Common myeloid progenitor, CD34-positive (primary cell): ENCODE results near the gene OPN5.

Experiments
- CTCF ChIA-PET: fragments of 350-600 bp; sonication (Branson Sonifier 250); formaldehyde crosslinking; loops from one replicate; lab custom pipeline; 2021; ENCODE audit warnings: antibody characterized with exemption; lab: Charles Lee
- POLR2A ChIA-PET: fragments of 350-600 bp; sonication (Branson Sonifier 250); formaldehyde crosslinking; loops from one replicate; lab custom pipeline; 2021; ENCODE audit warnings: antibody characterized with exemption; lab: Charles Lee
- DNase-seq, 3 donors: peaks; one replicate each; pipeline versions ENCODE4 v3.0.0 to v3.0.0-alpha.2; 2013
- H3K27ac ChIP-seq, 2 experiments: 1 replicate in 1 of 2; 2 replicates in 1 of 2; pipeline ENCODE4 v1.7.0; 2013; ENCODE audit warnings: inconsistent platforms in 2 of 2, low read length in 2 of 2, mild to moderate bottlenecking in 2 of 2, low read depth in 1 of 2, moderate library complexity in 1 of 2; ENCODE audit not compliant: severe bottlenecking in 2 of 2, insufficient read depth in 1 of 2, poor library complexity in 1 of 2
- H3K27me3 ChIP-seq, 5 experiments: replicated peaks in 2 of 5; 1 replicate in 3 of 5; 2 replicates in 2 of 5; pipeline versions ENCODE4 v1.6.1 to v1.7.0; 2013; ENCODE audit warnings: low read length in 4 of 5, mild to moderate bottlenecking in 2 of 5, moderate library complexity in 2 of 5, inconsistent platforms in 1 of 5; ENCODE audit not compliant: insufficient read depth in 5 of 5, control insufficient read depth in 4 of 5
- H3K36me3 ChIP-seq, 4 experiments: 1 replicate in 2 of 4; 2 replicates in 2 of 4; pipeline versions ENCODE4 v1.6.1 to v1.7.0; 2013; ENCODE audit warnings: low read length in 3 of 4, control low read depth in 1 of 4, mild to moderate bottlenecking in 1 of 4; ENCODE audit not compliant: control insufficient read depth in 4 of 4, insufficient read depth in 4 of 4
- H3K4me1 ChIP-seq, 4 experiments: 1 replicate in 3 of 4; 2 replicates in 1 of 4; pipeline versions ENCODE4 v1.6.1 to v1.7.1; 2013; ENCODE audit warnings: low read length in 3 of 4, mild to moderate bottlenecking in 3 of 4, control low read depth in 1 of 4, inconsistent platforms in 1 of 4, moderate library complexity in 1 of 4; ENCODE audit not compliant: control insufficient read depth in 4 of 4, insufficient read depth in 4 of 4; ENCODE audit errors: control extremely low read depth in 1 of 4
- H3K4me3 ChIP-seq, 7 experiments: 1 replicate in 4 of 7; 2 replicates in 3 of 7; pipeline versions ENCODE4 v1.5.1 to v1.7.0; 2013; ENCODE audit warnings: mild to moderate bottlenecking in 7 of 7, low read length in 6 of 7, moderate library complexity in 6 of 7, inconsistent platforms in 2 of 7, low read depth in 2 of 7, control low read depth in 1 of 7; ENCODE audit not compliant: insufficient read depth in 4 of 7, control insufficient read depth in 1 of 7; ENCODE audit errors: extremely low read depth in 1 of 7
- H3K9me3 ChIP-seq, 5 experiments: 1 replicate in 4 of 5; 2 replicates in 1 of 5; pipeline versions ENCODE4 v1.6.1 to v1.7.1; 2013; ENCODE audit warnings: low read length in 4 of 5, mild to moderate bottlenecking in 2 of 5, inconsistent platforms in 1 of 5, low read depth in 1 of 5, moderate library complexity in 1 of 5; ENCODE audit not compliant: control insufficient read depth in 4 of 5, insufficient read depth in 2 of 5; ENCODE audit errors: control extremely low read depth in 1 of 5
- WGBS: methylation state at CpG from one replicate; pipeline ENCODE4 v1.1.5; 2013; ENCODE audit not compliant: insufficient coverage; 5-methylcytosine and 5-hydroxymethylcytosine counted together

The OPN5 gene

DNA sequence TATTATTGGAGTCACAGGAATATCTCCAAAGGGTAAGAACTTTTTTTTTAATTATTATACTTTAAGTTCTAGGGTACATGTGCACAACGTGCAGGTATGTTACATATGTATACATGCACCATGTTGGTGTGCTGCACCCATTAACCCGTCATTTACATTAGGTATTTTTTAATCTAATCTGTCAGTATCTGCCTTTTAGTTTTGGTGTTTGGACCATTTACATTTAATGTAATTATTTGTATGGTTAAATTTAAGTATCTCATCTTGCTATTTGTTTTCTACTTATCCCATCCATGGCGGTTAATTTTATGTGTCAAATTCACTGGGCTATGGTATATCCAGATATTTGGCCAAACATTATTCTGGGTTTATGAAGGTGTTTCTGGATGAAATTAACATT, 15.4 kb upstream of the OPN5 start:
- Histone ChIP-seq H3K4me3 (no peak overlapping the region), H3K36me3 (no peaks in the 10 kb centered on the region), H3K27me3 (no peaks in the 10 kb centered on the region), H3K9me3 (no peaks in the 10 kb centered on the region), H3K4me1 (no peaks in the 10 kb centered on the region), H3K27ac (no peak overlapping the region)
- DNase-seq = no peak
- no CpG with 5 or more reads among the region's 3 CpGs for WGBS
- CTCF ChIA-PET = interaction anchor here (1.0 kb wide), 1 partner anchor 16 kb away, joined by 3 read pairs; no protein-coding TSS in a partner anchor
- POLR2A ChIA-PET = no interaction called here

DNA sequence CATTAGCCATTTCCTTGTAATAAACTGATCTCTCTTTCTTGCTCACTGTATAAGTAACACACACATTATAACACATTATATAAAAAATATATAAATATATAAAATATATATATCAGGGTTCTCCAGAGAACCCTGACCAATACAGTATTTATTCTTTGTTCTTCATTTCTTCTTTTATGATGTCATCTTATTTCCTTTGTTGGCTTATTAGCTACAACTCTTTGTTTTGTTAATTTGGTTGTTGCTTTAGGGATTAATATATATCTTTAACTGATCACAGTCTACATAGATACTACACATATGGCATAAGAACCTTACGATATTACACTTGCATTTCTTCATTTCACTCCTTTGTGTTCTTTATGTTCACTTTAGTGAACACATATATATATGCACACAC, 14.7 kb upstream of the OPN5 start:
- POLR2A ChIA-PET = no interaction called here
- DNase-seq = no peak
- no CpG with 5 or more reads among the region's 1 CpG for WGBS
- Histone ChIP-seq H3K4me1 (no peaks in the 10 kb centered on the region), H3K27me3 (no peaks in the 10 kb centered on the region), H3K27ac (no peak overlapping the region), H3K4me3 (no peak overlapping the region), H3K9me3 (no peaks in the 10 kb centered on the region), H3K36me3 (no peaks in the 10 kb centered on the region)
- CTCF ChIA-PET = interaction anchor here (1.0 kb wide), 1 partner anchor 16 kb away, joined by 3 read pairs; no protein-coding TSS in a partner anchor

DNA sequence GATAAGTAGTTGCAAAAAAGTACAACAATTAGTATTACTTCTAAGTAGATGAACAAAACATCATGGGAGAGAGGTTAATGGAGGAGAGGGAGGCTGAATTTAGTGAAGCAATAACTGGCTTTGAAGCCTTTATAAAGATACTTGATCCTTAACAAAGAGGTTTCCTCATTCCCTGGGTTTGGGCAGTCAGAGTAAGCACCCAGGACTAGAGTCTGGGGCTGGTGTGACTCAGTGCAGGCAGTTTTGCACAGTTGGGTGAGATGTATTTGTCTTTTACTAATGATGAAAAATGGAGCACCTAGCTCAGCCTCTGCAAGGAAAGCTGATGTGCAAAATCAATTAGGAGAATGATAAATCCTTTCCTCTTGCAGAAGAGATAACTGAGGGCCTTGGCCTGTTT, 11.8 kb upstream of the OPN5 start:
- Histone ChIP-seq H3K4me1 (no peaks in the 10 kb centered on the region), H3K27me3 (no peaks in the 10 kb centered on the region), H3K4me3 (no peak overlapping the region), H3K27ac (no peak overlapping the region), H3K36me3 (no peaks in the 10 kb centered on the region), H3K9me3 (no peaks in the 10 kb centered on the region)
- ChIA-PET CTCF (no interaction called here), POLR2A (no interaction called here)
- no peak for DNase-seq

DNA sequence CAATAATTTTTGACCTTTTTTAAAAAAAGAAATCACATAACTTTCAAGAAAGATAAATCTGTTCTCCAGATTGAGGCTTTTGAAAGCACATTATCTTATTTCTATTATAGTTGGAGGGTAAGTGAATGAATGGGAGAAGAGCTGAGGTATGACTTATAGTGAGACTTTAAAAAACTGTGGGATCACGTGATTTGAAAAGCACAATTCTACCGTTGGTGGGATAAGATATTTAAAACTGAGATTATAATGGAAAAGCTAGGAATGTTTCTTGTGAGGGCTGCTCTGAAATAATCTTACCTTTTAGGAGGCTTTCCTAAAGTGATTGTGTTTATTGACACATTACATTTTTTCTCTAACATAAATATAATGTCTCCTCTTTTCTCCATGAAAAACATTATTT, 9.5 kb upstream of the OPN5 start:
- CTCF ChIA-PET = no interaction called here
- WGBS = 100% methylated on average over 1 of the region's 2 CpGs
- Histone ChIP-seq H3K27ac (no peak overlapping the region), H3K4me1 (no peaks in the 10 kb centered on the region), H3K36me3 (no peaks in the 10 kb centered on the region), H3K9me3 (no peaks in the 10 kb centered on the region), H3K4me3 (no peak overlapping the region), H3K27me3 (no peaks in the 10 kb centered on the region)
- no peak for DNase-seq
- POLR2A ChIA-PET = no interaction called here

DNA sequence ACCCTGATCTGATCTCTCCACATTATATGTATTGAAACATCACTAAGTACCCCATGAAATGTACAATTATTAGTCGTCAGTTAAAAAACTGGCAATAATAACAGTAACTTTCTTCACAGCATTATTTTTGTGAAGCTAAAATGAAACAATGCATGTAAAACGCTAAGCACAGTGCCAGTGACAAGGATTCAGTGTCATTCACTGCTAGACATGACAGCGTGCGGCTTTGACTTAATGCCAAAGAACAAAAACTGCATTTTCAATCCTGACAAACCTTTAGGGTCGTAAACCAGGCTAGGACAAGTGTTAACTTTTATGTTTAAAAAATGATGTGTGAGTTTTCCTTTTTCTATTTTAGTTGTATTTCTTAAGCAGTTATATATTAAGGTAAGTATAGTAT, 8.8 kb upstream of the OPN5 start:
- 92% methylated on average over 3 of the region's 5 CpGs for WGBS
- H3K27ac ChIP-seq = no peak overlapping the region
- no peaks in the 10 kb centered on the region for H3K4me1 ChIP-seq
- H3K9me3 ChIP-seq = no peaks in the 10 kb centered on the region
- no peaks in the 10 kb centered on the region for H3K27me3 ChIP-seq
- H3K36me3 ChIP-seq = no peaks in the 10 kb centered on the region
- H3K4me3 ChIP-seq = no peak overlapping the region
- POLR2A ChIA-PET = no interaction called here
- CTCF ChIA-PET = no interaction called here
- DNase-seq = no peak

DNA sequence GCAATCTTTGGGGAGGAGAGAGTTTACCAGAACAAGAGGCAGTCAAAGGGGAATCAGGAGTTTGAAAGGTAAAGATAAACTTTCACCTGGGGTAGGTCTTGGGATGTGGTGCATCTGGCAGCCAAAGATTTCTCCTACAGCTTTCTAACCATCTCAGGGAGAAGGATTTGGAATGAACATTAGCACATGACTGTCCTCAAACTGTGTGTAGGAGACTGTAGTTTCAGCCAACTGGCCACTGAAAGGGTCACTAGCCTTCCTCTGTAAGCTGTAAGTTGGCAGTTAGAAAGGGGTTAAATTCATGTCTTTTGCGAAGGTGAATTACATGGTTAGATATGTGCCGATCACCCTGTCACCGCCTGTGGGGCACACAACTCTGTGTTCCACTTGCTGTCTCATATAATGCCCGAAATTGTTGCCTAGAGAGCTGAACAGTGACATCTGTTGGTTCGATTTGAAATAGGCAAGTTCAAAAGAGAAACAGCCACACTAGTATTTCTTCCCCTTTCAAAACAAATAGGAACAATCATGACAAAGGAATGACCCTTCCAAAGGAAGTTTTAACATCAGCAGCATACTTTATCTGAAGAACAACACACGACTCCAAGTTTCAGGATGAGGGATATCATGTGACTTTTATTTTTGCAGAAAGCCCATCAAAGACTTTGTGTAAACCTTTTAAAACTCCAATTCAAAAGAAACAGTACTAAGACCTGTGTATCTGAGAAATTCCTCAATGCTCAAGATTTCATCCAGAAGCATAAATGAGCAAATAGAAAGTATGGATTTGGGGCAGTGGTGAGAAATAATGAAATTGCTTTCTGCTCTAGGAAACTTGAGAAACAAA, 1.1 kb upstream of the OPN5 start:
- POLR2A ChIA-PET = interaction anchor here (0.6 kb wide), 1 partner anchor 9 kb away, joined by 3 read pairs; no protein-coding TSS in a partner anchor

DNA sequence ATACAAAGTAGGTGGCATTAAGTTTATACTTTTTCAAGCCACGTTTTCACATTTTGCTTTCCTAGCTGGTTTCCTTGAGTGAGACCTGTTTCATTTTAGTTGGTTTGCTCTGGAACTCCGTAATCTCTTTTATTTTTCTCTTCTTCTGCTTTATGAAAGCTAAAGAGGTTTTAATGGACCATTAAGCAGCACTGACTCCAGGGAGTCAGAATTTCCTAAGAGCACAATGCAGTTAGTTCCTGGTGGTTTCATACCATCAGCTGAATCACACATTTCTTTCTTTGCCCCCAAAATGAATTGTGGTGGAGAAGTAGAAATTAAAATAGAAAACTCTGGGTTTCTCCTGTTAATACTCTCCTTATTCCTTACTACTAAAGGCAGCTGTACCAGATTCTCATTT, 3.4 kb downstream of the OPN5 start:
- H3K4me1 ChIP-seq = peaks cover 0 to 8% (median 2%) of the 10 kb centered on the region in 4 experiments
- H3K4me3 ChIP-seq = no peak overlapping the region
- ChIA-PET CTCF (interaction anchor here (1.0 to 1.9 kb wide), 2 partner anchors 154 to 980 kb away, joined by 4 to 5 read pairs; no protein-coding TSS in a partner anchor), POLR2A (no interaction called here)
- DNase-seq = no peak
- H3K36me3 ChIP-seq = no peaks in the 10 kb centered on the region
- peaks cover 0 to 14% (median 0%) of the 10 kb centered on the region in 5 experiments for H3K27me3 ChIP-seq
- H3K27ac ChIP-seq = no peak overlapping the region
- WGBS = 92% methylated on average over 2 of the region's 2 CpGs
- H3K9me3 ChIP-seq = no peaks in the 10 kb centered on the region

More for the DNA sequence above, 1.1 kb upstream of the OPN5 start:
- H3K27ac ChIP-seq = no peak overlapping the region
- CTCF ChIA-PET = interaction anchor here (0.7 to 2.6 kb wide), 12 partner anchors 9 to 985 kb away, joined by 3 to 23 read pairs (median 3); no protein-coding TSS in a partner anchor
- no peaks in the 10 kb centered on the region for H3K36me3 ChIP-seq
- peak; percentile 60 to 73 (median 70) for DNase-seq
- H3K4me3 ChIP-seq = peak overlapping the region in 4 of 7 experiments; percentile 28 to 46 (median 35)
- H3K4me1 ChIP-seq = peaks cover 0 to 4% (median 0%) of the 10 kb centered on the region in 4 experiments
- WGBS = 0% methylated on average over 5 of the region's 6 CpGs
- H3K27me3 ChIP-seq = peaks cover 0 to 3% (median 0%) of the 10 kb centered on the region in 5 experiments
- H3K9me3 ChIP-seq = no peaks in the 10 kb centered on the region
